ENCODE measurements around the gene PASK.

PASK gene

DNA sequence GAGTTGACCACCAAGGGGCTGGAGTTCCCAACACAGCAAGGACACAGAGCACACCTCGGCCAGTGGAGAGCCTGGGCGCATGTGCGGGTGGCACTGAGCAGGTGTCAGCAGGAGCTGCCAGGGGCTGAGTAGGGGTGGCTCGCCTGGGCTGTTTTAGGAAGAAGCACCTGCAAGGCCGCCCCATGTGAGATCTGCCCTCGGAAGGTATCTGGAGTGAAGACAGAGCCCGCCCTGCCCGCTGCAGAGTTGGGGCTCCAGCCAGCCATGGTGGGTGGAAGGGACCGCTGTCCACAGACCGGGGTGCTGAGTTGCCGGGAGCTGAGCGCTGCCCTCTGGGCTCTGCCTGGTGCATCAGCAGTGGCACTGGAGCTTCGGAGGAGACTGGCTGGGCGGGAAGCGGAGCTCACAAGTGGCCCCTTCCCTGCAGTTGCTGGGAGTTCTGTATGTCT, 82.4 kb downstream of the PASK start:
- DNase-seq (ENCODE audit: low read depth, low spot score) = no peak

DNA sequence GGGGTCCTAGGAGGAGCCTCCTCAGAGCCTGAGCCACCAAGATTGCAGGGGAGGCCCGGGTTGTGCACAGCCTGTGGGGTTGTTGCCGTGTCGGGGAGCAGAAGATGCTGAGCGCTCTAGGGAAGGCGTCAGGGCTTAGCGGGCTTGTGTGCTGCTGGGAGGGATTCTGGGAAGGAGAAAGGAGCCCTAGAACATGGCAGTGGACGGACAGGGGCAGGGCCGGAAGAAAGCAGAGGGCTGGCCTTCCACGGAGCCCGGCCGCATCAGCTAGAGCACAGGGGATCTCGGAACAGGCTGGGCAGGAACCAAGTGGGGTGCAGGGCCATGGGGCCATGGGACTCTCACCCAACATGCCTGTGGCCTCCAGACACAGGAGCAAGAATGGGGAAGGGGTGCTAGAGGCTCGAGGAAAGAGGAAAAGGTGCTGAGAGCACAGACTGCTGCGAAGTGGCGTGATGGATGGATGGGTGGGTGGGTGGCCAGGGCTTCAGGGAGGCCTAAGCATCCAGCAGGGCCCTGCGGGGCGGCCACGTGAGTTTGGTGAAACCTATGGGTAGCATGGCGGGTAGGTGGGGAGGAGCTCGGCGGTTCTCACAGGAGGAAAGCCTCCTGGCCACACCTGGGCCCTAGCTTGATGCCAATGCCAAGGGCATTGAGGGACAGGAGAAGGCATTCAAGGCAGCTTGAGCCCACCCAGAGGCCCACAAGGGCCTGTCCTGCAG, 82.9 kb downstream of the PASK start:
- no peak for DNase-seq (ENCODE audit: low read depth, low spot score)

DNA sequence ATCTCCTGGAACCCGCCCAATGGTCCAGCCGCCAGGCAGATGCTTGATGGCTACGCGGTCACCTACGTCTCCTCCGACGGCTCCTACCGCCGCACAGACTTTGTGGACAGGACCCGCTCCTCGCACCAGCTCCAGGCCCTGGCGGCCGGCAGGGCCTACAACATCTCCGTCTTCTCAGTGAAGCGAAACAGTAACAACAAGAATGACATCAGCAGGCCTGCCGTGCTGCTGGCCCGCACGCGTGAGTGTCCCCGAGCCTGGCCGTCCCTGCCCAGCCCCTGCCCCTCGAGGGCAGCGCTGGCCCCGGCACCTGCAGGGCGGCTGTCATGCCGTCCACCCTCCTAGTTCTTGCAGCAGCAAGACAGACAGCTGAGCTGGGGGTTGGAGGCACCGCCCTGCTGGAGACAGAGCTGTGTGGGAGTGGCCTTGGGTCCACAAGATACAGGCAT, 83.9 kb downstream of the PASK start:
- DNase-seq (ENCODE audit: low read depth, low spot score) = no peak

GRCh38 chr2:241064802-241065354, 84.4 kb downstream of the PASK start:
- no peak for DNase-seq (ENCODE audit: low read depth, low spot score)

- DNase-seq (ENCODE audit: low read depth, low spot score) = no peak
Measured at GRCh38 chr2:241064008-241064801, 85.1 kb downstream of the PASK start.

GRCh38 chr2:241063587-241063986, 85.7 kb downstream of the PASK start:
- no peak for DNase-seq (ENCODE audit: low read depth, low spot score)

DNA sequence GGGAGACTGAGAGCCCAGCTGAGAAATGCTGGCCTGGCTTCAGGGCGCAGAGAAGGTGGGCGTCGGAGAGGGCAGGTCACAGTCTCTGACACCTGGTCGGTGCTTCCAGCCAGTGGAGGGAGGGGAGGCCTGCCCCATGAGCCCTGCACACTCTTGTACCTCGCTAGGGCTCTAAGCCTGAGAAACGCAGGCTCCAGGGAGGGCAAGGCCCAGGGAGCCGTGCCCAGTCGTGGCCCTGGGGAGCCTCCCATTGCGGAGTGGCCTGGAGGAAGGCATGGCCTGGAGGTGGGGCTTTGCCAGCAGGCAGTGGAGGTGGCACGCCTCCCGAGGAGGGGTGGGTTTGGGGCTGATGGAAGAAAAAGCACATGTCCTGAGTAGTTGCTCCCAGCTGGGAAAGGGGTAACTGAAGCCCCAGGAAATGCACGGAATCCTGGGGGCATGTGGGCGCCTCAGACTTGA, 86.2 kb downstream of the PASK start:
- DNase-seq (ENCODE audit: low read depth, low spot score) = no peak

- DNase-seq (ENCODE audit: low read depth, low spot score) = no peak
Measured at GRCh38 chr2:241062389-241063092, 86.7 kb downstream of the PASK start.

GRCh38 chr2:241061275-241061674, 88.0 kb downstream of the PASK start:
- DNase-seq (ENCODE audit: low read depth, low spot score) = no peak

Measured in smooth muscle cell of the brain vasculature (primary cell).